Measurements from ENCODE around the gene RIOK2. TPM values are rescaled to one million over a fixed set of nuclear protein-coding genes. Genes with fewer than 3 reads are reported as not detected.

The RIOK2 gene
- total and polyA plus RNA-seq, 9 of the 15 experiments (the other 6 are each of a cell fraction or from before 2014, with no cell fraction given) = 22.9 to 97.6 (median 47.8) TPM

DNA sequence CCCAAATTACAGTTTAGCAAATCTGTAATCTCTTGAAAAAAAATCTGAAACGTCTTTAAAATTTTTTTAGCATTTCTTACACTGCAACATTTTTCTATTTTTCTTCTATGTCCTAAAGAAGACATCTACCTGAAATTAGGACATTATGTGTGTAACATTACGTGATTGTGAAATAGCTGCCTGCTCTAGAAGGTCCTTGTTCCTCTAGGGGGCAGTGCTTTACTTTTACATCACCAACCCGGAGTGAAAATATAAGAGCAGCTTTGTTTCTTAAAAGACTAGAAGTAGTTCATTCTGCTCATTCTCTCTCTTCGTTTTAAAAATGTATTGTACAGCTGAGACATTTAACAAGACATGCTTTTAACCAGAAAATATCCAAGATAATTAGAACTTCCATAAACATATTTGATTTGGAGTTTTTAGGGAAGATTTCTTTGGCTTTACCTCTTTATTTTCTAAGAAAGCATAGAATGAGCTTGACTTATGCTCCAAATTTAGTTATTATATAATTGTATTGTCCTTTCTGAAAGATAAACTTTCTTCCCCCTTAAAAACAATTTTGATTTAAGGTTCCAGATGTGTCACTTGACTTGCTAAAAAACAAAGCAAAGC lies 48.1 kb upstream of the RIOK2 start (continued):
- no peak for TF ChIP-seq KAT2B (IDR thresholded peaks at IDR 0.05; ENCODE audit: low read depth, low read length)
- TF ChIP-seq, protein P1, sequence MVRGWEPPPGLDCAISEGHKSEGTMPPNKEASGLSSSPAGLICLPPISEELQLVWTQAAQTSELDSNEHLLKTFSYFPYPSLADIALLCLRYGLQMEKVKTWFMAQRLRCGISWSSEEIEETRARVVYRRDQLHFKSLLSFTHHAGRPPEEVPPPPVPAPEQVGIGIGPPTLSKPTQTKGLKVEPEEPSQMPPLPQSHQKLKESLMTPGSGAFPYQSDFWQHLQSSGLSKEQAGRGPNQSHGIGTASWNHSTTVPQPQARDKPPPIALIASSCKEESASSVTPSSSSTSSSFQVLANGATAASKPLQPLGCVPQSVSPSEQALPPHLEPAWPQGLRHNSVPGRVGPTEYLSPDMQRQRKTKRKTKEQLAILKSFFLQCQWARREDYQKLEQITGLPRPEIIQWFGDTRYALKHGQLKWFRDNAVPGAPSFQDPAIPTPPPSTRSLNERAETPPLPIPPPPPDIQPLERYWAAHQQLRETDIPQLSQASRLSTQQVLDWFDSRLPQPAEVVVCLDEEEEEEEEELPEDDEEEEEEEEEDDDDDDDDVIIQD (CRISPR knock-in tag; IDR thresholded peaks at IDR 0.05) = no peak
- no peak for TF ChIP-seq CHD1 (IDR thresholded peaks at IDR 0.05; ENCODE audit: low read length)
- TF ChIP-seq, protein P2, sequence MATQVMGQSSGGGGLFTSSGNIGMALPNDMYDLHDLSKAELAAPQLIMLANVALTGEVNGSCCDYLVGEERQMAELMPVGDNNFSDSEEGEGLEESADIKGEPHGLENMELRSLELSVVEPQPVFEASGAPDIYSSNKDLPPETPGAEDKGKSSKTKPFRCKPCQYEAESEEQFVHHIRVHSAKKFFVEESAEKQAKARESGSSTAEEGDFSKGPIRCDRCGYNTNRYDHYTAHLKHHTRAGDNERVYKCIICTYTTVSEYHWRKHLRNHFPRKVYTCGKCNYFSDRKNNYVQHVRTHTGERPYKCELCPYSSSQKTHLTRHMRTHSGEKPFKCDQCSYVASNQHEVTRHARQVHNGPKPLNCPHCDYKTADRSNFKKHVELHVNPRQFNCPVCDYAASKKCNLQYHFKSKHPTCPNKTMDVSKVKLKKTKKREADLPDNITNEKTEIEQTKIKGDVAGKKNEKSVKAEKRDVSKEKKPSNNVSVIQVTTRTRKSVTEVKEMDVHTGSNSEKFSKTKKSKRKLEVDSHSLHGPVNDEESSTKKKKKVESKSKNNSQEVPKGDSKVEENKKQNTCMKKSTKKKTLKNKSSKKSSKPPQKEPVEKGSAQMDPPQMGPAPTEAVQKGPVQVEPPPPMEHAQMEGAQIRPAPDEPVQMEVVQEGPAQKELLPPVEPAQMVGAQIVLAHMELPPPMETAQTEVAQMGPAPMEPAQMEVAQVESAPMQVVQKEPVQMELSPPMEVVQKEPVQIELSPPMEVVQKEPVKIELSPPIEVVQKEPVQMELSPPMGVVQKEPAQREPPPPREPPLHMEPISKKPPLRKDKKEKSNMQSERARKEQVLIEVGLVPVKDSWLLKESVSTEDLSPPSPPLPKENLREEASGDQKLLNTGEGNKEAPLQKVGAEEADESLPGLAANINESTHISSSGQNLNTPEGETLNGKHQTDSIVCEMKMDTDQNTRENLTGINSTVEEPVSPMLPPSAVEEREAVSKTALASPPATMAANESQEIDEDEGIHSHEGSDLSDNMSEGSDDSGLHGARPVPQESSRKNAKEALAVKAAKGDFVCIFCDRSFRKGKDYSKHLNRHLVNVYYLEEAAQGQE (IDR thresholded peaks at IDR 0.05; ENCODE audit: borderline replicate concordance) = peak; percentile 35; the same call in 1 of the 2 replicates
- TF ChIP-seq, protein P2 (CRISPR knock-in tag; IDR thresholded peaks at IDR 0.05; ENCODE audit: low read depth) = no peak
- TF ChIP-seq PYGO2 (tag; IDR thresholded peaks at IDR 0.05) = no peak
- TF ChIP-seq, protein P3, sequence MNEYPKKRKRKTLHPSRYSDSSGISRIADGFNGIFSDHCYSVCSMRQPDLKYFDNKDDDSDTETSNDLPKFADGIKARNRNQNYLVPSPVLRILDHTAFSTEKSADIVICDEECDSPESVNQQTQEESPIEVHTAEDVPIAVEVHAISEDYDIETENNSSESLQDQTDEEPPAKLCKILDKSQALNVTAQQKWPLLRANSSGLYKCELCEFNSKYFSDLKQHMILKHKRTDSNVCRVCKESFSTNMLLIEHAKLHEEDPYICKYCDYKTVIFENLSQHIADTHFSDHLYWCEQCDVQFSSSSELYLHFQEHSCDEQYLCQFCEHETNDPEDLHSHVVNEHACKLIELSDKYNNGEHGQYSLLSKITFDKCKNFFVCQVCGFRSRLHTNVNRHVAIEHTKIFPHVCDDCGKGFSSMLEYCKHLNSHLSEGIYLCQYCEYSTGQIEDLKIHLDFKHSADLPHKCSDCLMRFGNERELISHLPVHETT (CRISPR knock-in tag; conservative IDR thresholded peaks at IDR 0.05 in 1 of 2, IDR thresholded peaks at IDR 0.05 in 1 of 2) = no peak
- TF ChIP-seq ETV6 (IDR thresholded peaks at IDR 0.05; ENCODE audit: borderline replicate concordance in 1 of 2, low read depth in 2 of 2, low read length in 1 of 2) = no peak
- TF ChIP-seq ETV6 (CRISPR knock-in tag; IDR thresholded peaks at IDR 0.05; ENCODE audit: borderline replicate concordance) = no peak
- no peak for TF ChIP-seq TAF1 (IDR thresholded peaks at IDR 0.05; ENCODE audit: control insufficient read depth, extremely low read depth, insufficient read depth, low read length, severe bottlenecking)
- peak; percentile 99 for TF ChIP-seq CEBPB (tag; IDR thresholded peaks at IDR 0.05)
- TF ChIP-seq, protein P4, sequence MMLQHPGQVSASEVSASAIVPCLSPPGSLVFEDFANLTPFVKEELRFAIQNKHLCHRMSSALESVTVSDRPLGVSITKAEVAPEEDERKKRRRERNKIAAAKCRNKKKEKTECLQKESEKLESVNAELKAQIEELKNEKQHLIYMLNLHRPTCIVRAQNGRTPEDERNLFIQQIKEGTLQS (IDR thresholded peaks at IDR 0.05) = peak; percentile 24; the same call in 1 of the 2 replicates
- TF ChIP-seq, protein P4 (CRISPR knock-in tag; conservative IDR thresholded peaks at IDR 0.05) = no peak
- TF ChIP-seq SMAD4 (CRISPR knock-in tag; conservative IDR thresholded peaks at IDR 0.05) = no peak
- no peak for TF ChIP-seq KAT8 (IDR thresholded peaks at IDR 0.05; ENCODE audit: low read depth)

Data from K562 (cell line).